CD4-positive, alpha-beta T cell treated with Interleukin-21 for 1 hour (primary cell): ENCODE results near the gene AFDN.

Experiments used
- DNase-seq: peaks from one replicate; pipeline ENCODE4 v3.0.0-alpha.2; 2020

Gene AFDN

GRCh38 chr6:167842457-167842856, 15.7 kb downstream of the AFDN start:
- no peak for DNase-seq

GRCh38 chr6:167843023-167843422, 16.3 kb downstream of the AFDN start:
- DNase-seq: no peak

GRCh38 chr6:167845856-167846255, 19.1 kb downstream of the AFDN start:
- no peak for DNase-seq

DNA sequence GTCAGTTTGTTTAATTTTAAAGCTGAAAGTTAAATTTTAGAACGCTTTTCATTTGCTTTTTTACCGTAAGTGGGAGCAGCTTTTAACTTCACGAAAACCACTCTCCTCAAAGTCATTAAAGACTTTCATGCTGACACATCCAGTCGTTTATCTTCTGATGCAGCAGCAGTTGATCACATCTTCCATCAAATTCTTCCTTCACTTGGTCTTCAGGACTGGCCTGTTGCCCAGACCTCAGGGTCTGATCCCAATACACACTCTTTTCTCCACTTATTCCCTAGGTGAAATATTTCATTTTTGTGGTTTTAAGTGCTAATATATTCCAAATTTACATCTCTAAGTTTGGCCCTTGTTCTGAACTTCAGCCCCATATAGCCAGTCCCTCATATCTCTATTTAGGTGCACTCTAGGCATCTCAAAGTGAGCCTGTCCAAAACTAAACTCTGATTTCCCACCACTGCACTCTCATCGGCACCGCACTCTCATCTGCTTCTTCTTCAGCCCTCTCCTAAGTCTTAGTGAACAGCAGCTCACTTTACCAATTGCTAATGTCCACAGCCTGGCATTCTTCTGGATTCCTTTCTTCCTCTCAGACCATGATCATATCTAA, 20.4 kb downstream of the AFDN start:
- DNase-seq: no peak

GRCh38 chr6:167847936-167848335, 21.2 kb downstream of the AFDN start:
- DNase-seq: no peak

DNA sequence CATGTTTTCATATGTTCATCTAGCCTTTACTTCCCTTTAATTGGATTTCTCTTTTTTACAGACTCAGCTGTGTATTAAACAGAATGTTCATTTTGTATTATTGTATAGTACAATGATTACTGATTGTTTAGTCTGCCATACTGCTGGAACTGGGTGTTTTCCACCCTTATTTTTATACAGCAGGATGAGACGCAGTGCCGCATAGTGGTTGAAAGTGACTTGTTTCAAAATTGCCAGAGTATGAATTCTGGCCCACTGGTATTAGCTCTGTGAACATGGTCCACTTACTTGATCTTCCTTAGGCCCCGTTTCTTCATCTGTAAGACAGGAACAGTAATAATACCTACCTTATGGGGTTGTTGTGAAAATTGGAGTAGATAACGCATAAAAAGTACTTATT, 22.1 kb downstream of the AFDN start:
- no peak for DNase-seq

- DNase-seq: no peak
These were observed 23.2 kb downstream of the AFDN start for GRCh38 chr6:167849846-167850459.

DNA sequence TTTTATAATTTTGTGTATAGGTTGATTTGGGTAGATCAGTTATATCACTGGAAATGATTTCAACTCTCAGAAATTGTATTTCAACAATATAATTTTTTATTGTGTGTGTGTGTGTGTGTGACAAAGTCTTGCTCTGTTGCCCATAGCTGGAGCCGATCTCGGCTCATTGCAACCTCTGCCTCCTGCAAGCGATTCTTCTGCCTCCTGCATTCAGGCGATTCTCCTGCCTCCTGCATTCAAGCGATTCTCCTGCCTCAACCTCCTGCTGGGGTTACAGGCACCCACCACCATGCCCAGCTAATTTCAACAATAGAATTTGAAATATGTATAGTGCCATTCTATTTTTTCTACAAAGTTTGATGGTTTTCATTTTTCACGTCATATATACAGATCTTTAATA, 24.1 kb downstream of the AFDN start:
- no peak for DNase-seq

DNA sequence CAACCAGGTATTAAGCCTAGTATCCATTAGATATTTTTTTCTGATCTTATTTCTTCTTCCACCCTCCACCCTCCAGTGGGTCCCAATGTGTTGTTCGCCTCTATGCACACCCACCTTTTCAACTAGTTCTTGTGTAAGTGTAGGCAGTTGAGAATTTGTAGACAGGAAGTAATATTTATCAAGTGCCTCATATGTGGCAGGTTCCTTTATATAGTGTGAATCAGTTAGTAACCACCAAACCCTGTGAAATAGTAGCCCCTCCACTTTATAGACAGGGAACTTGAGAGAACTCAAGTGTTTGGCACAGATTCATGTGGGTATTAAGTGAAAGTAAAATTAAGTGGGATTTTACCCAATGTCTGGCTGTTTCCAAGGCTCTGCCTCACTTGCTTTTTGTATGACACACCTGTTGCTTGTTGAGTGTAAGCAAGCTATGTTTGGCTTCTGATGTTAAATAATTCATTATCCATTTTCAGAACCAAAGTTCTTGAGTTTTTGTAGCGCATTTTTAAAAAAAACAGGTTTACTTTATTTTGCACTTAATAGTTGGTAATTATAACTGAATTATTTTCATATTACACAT, 24.8 kb downstream of the AFDN start:
- DNase-seq: no peak

GRCh38 chr6:167855825-167856425, 29.2 kb downstream of the AFDN start:
- no peak for DNase-seq

DNA sequence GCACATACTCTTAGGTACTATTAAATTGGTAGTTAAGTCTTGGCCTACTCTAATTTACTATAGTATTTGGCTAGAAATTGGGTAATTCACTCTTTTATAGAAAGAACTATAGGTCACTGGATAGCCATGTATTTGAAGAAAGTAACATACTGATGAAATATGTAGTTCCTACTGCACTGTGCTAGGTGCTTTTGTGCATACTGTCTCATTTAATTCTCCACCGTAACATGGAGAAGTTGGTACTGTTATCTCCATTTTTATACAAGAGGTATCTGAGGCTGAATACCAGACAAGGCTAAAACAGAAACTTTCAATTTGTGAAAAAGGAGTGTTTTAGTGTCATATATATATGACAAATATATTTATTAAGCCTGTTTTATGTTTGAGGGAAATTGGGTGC, 29.8 kb downstream of the AFDN start:
- DNase-seq: no peak

GRCh38 chr6:167856999-167857660, 30.4 kb downstream of the AFDN start:
- DNase-seq: peak; percentile 4

GRCh38 chr6:167858086-167858591, 31.4 kb downstream of the AFDN start:
- no peak for DNase-seq

GRCh38 chr6:167858842-167859664, 32.3 kb downstream of the AFDN start:
- no peak for DNase-seq

DNA sequence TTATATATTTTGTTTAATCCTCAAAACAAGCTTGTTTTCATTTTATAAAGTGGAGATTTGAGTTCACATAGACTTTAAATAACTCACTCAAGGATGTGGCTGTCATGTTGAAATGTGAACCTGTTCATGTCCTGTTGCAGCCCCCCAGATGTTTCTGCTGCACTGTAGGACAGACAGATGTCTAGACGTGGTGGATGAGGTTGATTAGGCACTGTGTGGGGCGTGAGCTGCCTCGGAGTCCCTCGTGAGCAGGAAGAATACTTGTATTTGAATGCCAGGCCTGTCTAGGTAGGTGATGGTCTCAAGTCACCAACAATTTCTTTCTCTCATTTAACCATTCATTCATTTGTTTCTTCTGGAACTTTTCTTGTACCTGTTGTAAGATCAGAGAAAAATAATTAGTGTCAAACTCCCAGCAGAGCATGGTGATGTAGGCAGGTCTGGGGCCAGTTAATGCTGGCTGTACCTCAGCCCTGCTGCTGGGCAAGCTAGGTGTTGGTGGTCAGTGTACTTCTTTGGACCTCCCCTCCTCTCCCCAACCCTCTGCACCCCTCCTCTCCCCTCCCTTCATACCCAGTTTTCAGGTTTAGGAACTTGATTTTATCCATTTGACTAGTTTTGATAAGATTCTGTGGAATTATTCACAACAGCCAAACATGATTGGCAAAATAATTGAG, 34.0 kb downstream of the AFDN start:
- DNase-seq: no peak

GRCh38 chr6:167861424-167861823, 34.7 kb downstream of the AFDN start:
- DNase-seq: no peak

- no peak for DNase-seq
These were observed 37.2 kb downstream of the AFDN start for GRCh38 chr6:167863897-167864296.

GRCh38 chr6:167866642-167867041, 39.9 kb downstream of the AFDN start:
- no peak for DNase-seq

GRCh38 chr6:167870321-167870720, 43.6 kb downstream of the AFDN start:
- no peak for DNase-seq

GRCh38 chr6:167872538-167873210, 46.0 kb downstream of the AFDN start:
- no peak for DNase-seq

- DNase-seq: no peak
These were observed 51.5 kb downstream of the AFDN start for GRCh38 chr6:167877994-167878779.
